HepG2 (cell line): ENCODE data around the gene TRIM54. TPM values are rescaled to one million over a fixed set of nuclear protein-coding genes. Genes with fewer than 3 reads are reported as not detected.
A peak's percentile ranks its signal among the peaks of the same experiment; 100 is the strongest.

ENCODE experiments used
- ATAC-seq: fragments of 200-7000 bp; cut with Tn5 transposase; 3 replicates; pipeline ENCODE4 v1.9.1; 2020; ENCODE audit warnings: mild to moderate bottlenecking, moderate library complexity
- BruUV-seq: library from RNA; stranded (reverse); fragments of 400-500 nt; replicated peaks from 2 replicates; lab custom pipeline; 2021; lab: Mats Ljungman, UMichigan
- CTCF ChIA-PET: fragments of 300-600 bp; formaldehyde crosslinking; extraction: SDS; loops from one replicate; lab custom pipeline; 2021; ENCODE audit warnings: low total read pairs, inconsistent platforms, low intra/inter-chr PET ratio; lab: Yijun Ruan, JAX
- POLR2A ChIA-PET: fragments of 350-600 bp; sonication (Branson Sonifier 250); formaldehyde crosslinking; loops from one replicate; lab custom pipeline; 2020; ENCODE audit warnings: antibody characterized with exemption, inconsistent platforms; lab: Yijun Ruan, JAX
- DNase-seq: peaks from one replicate; pipeline ENCODE4 v3.0.0-alpha.2; 2015; ENCODE audit warnings: low spot score
- FAIRE-seq: peaks from 3 replicates; lab custom pipeline; 2011; peaks lifted over from hg19 to GRCh38; lab: Jason Lieb, UNC
- H2AFZ ChIP-seq: one replicate; pipeline ENCODE4 v1.6.1; 2011; ENCODE audit warnings: low read length, inconsistent platforms
- H3K27ac ChIP-seq: fragments of 300-600 bp; 3 replicates; pipeline ENCODE4 v1.8.0; 2011; ENCODE audit warnings: mixed run types, mild to moderate bottlenecking, mixed read lengths, low read length, inconsistent platforms; ENCODE audit not compliant: insufficient read depth; ENCODE audit errors: extremely low read length
- H3K27me3 ChIP-seq, 2 experiments: fragments of 200-600 bp in 1 of 2; 2 replicates in 1 of 2; 3 replicates in 1 of 2; pipeline versions ENCODE4 v1.6.0 to v1.8.0; 2011; ENCODE audit warnings: low read length in 2 of 2, mild to moderate bottlenecking in 2 of 2, moderate library complexity in 2 of 2, inconsistent platforms in 1 of 2; ENCODE audit not compliant: insufficient read depth in 2 of 2, control insufficient read depth in 1 of 2
- H3K36me3 ChIP-seq, 2 experiments: fragments of 200-600 bp in 1 of 2; replicated peaks in 1 of 2; 2 replicates in 1 of 2; 3 replicates in 1 of 2; pipeline versions ENCODE4 v1.5.1 to v1.8.0; 2011; ENCODE audit warnings: low read length in 2 of 2, inconsistent platforms in 1 of 2; ENCODE audit not compliant: insufficient read depth in 2 of 2, control insufficient read depth in 1 of 2
- H3K4me1 ChIP-seq: 2 replicates; pipeline ENCODE4 v1.5.1; 2012; ENCODE audit warnings: low read length, inconsistent platforms; ENCODE audit not compliant: insufficient read depth
- H3K4me2 ChIP-seq: 2 replicates; pipeline ENCODE4 v1.6.0; 2011; ENCODE audit warnings: low read depth, low read length, inconsistent platforms
- H3K4me3 ChIP-seq, 3 experiments: fragments of 200-600 bp in 1 of 3; sonication (generic), shearing (Covaris generic) in 1 of 3; replicated peaks in 1 of 3; 2 replicates each; pipeline ENCODE4 v1.5.1; 2011 to 2016; ENCODE audit warnings: low read length in 3 of 3, inconsistent platforms in 2 of 3, low read depth in 2 of 3, mild to moderate bottlenecking in 2 of 3, control low read depth in 1 of 3, mixed read lengths in 1 of 3; ENCODE audit not compliant: insufficient read depth in 1 of 3
- H3K79me2 ChIP-seq: one replicate; pipeline ENCODE4 v1.6.1; 2011; ENCODE audit warnings: low read length, inconsistent platforms; ENCODE audit not compliant: insufficient read depth
- H3K9ac ChIP-seq: 2 replicates; pipeline ENCODE4 v1.6.0; 2011; ENCODE audit warnings: mild to moderate bottlenecking, low read depth, low read length, inconsistent platforms; ENCODE audit not compliant: insufficient read depth
- H3K9me3 ChIP-seq: 2 replicates; pipeline ENCODE4 v1.5.1; 2012; ENCODE audit warnings: mild to moderate bottlenecking, low read length
- H4K20me1 ChIP-seq: 2 replicates; pipeline ENCODE4 v1.6.0; 2011; ENCODE audit warnings: inconsistent platforms, mild to moderate bottlenecking, low read length, moderate library complexity; ENCODE audit not compliant: insufficient read depth
- AGO2 ChIP-seq: fragments of 200-400 bp; formaldehyde crosslinking; optimal IDR thresholded peaks from 2 replicates; pipeline ENCODE3; 2017; ENCODE audit warnings: mild to moderate bottlenecking, low read depth, low read length, moderate library complexity
- BORCS8-MEF2B ChIP-seq: sonication (generic); formaldehyde crosslinking; IDR thresholded peaks from 2 replicates; pipeline ENCODE4 v1.8.0; 2022; ENCODE audit warnings: mild to moderate bottlenecking, missing genetic modification reagents
- DMAP1 ChIP-seq: IDR thresholded peaks from 2 replicates; pipeline ENCODE4 v1.6.1; 2016
- RBFOX2 ChIP-seq: fragments of 200-400 bp; formaldehyde crosslinking; IDR thresholded peaks from 2 replicates; pipeline ENCODE4 v1.6.1; 2017; ENCODE audit warnings: low read depth, mild to moderate bottlenecking, low read length
- RCOR2 ChIP-seq: IDR thresholded peaks from 2 replicates; pipeline ENCODE4 v1.6.1; 2016; ENCODE audit warnings: missing biosample characterization, missing genetic modification reagents
- ZKSCAN1 ChIP-seq: fragments of 150-350 bp; IDR thresholded peaks from 2 replicates; pipeline ENCODE4 v1.6.1; 2014; ENCODE audit warnings: low read length
- ZNF616 ChIP-seq: sonication (generic); formaldehyde crosslinking; IDR thresholded peaks from 2 replicates; pipeline ENCODE4 v1.5.0; 2020; ENCODE audit warnings: low read depth, mild to moderate bottlenecking, missing genetic modification reagents
- WGBS: methylation state at CpG from one replicate; pipeline ENCODE4 v1.1.6; 2017; ENCODE audit warnings: low lambda C conversion rate; 5-methylcytosine and 5-hydroxymethylcytosine counted together
- in situ Hi-C: cut with HindIII; loops from 2 replicates; pipeline ENCODE4 v1.10.0; 2017; ENCODE audit warnings: low pct_unique_long_range_greater_than_20kb; ENCODE audit not compliant: extremely low pct_ligation_motif_present
- intact Hi-C: fragments of 100-400 bp; cut with micrococcal nuclease; formaldehyde crosslinking; loops from one replicate; pipeline ENCODE4 v1.10.0; 2022; ENCODE audit not compliant: unreplicated experiment
- polyA plus RNA-seq, 8 experiments: library from polyadenylated mRNA; depleted of rRNA in 3 of 8; stranded (reverse) in 7 of 8; unstranded in 1 of 8; fragments of >200 nt; fragmentation: Illumina TruSeq in 4 of 8; extraction: Trizol in 4 of 8; gene quantifications; 2 replicates each; pipeline versions ENCODE4 v1.2.1 to v1.2.3, GENCODE V29; 2011 to 2016; ENCODE audit warnings: low read depth in 4 of 8, missing spikeins in 1 of 8, mixed read lengths in 1 of 8; ENCODE audit not compliant: insufficient read depth in 1 of 8
- total RNA-seq, 5 experiments: library from RNA; depleted of rRNA; stranded (reverse); fragments of >200 nt; fragmentation: Illumina TruSeq; extraction: Trizol; gene quantifications; 2 replicates each; pipeline ENCODE4 v1.2.3, GENCODE V29; 2016; ENCODE audit warnings: low read depth in 1 of 5
- TF ChIP-seq, protein P1 (sequence below): sonication (generic); formaldehyde crosslinking; IDR thresholded peaks from 2 replicates; pipeline ENCODE4 v1.5.0; 2020; ENCODE audit warnings: mild to moderate bottlenecking, low read depth, missing genetic modification reagents, borderline replicate concordance

Gene TRIM54
- total and polyA plus RNA-seq, 2 of the 13 experiments (the other 11 are each of a cell fraction or from before 2014, with no cell fraction given): 0.07 to 0.13 TPM

DNA sequence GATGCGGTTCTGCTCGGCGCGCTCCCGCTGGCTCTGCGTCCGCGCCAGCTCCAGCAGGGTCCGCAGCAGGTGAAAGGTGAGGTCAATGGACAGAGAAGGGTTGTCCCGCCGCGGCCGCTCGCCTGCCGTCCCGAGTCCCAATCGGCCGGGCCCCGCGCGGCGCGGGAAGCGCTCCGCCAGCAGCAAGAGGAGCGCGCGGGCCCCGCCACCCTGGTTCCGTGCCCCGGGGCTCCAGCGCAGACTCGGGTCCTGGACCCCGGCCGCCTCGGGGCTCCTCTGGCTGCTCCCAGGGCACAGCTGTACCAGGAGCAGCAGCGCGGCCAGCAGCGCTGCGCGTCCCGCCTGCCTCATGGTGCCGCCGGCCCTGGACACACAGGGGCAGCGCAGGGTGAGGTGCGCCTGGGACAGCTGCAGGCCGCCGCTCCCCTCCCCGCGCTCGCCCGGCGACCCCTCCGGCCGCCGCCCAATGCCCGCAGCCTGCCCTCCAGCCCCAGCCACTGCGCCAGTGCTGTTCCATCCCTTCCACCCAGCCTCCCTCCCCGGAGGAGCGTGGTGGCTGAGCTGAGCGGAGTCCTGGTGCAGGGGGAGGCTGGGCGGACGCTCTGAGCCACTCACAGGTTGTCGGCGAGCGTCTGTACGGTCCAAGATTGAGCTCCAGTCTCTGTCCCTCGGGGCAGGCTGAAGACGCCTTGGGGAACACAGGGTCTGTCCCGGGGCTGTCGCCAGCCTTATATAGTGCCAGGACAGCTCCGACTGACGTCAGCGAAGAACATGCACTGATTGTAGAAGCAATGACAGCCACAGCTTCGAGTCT is 25.5 kb downstream of the TRIM54 start:
- FAIRE-seq: no peak
- no peaks in the 10 kb centered on the region for H4K20me1 ChIP-seq
- no peak overlapping the region for H2AFZ ChIP-seq
- no peak overlapping the region for H3K4me3 ChIP-seq
- POLR2A ChIA-PET: interaction anchor here (1.7 kb wide), 1 partner anchor 10 kb away, joined by 3 read pairs; no protein-coding TSS in a partner anchor
- CTCF ChIA-PET: no interaction called here
- no peaks in the 10 kb centered on the region for H3K79me2 ChIP-seq
- H3K27ac ChIP-seq: no peak overlapping the region
- BruUV-seq: no TSS peak
- in situ Hi-C loops (no loop called here), intact Hi-C loops (no loop called here)
- no peak overlapping the region for H3K4me2 ChIP-seq
- no peak for ATAC-seq
- no peak overlapping the region for H3K9ac ChIP-seq
- peaks cover 0 to 2% of the 10 kb centered on the region in 2 experiments; a peak in 2 of 5 replicates for H3K36me3 ChIP-seq
- TF ChIP-seq AGO2 (peak; percentile 58), BORCS8-MEF2B (no peak), RBFOX2 (0 out of 2 replicates have a peak, but pooled peaks have one; percentile 25), ZKSCAN1 (no peak), ZNF616 (CRISPR knock-in tag) (no peak), RCOR2 (CRISPR knock-in tag) (no peak), DMAP1 (no peak)
- TF ChIP-seq, protein P1, sequence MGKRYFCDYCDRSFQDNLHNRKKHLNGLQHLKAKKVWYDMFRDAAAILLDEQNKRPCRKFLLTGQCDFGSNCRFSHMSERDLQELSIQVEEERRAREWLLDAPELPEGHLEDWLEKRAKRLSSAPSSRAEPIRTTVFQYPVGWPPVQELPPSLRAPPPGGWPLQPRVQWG (CRISPR knock-in tag): no peak
- peaks cover 26% of the 10 kb centered on the region for H3K4me1 ChIP-seq
- peaks cover 0 to 5% of the 10 kb centered on the region in 2 experiments; a peak in 2 of 5 replicates for H3K27me3 ChIP-seq
- no peak for DNase-seq
- WGBS: 98% methylated on average over 65 of the region's 75 CpGs
- no peaks in the 10 kb centered on the region for H3K9me3 ChIP-seq
